ENCODE results near the gene RTEL1.

Gene RTEL1

GRCh38 chr20:63695424-63696305 is 37.6 kb downstream of the RTEL1 start:
- Histone ChIP-seq H3K9me3 (ENCODE audit: control insufficient read depth, low read length) (no peaks in the 10 kb centered on the region), H3K4me1 (ENCODE audit: control insufficient read depth, insufficient read depth, low read length) (peaks cover 39% of the 10 kb centered on the region), H3K4me3 (ENCODE audit: low read length) (no peak overlapping the region), H3K27me3 (replicated peaks; ENCODE audit: control insufficient read depth, insufficient read depth, low read length) (no peaks in the 10 kb centered on the region), H3K9ac (ENCODE audit: low read length) (peak overlapping the region; percentile 34), H3K36me3 (ENCODE audit: control insufficient read depth, insufficient read depth, low read length, severe bottlenecking) (no peaks in the 10 kb centered on the region)
- no peak for DNase-seq (ENCODE audit: low read depth)

- H3K9ac ChIP-seq (ENCODE audit: low read length): peak overlapping the region; percentile 34
- H3K27me3 ChIP-seq (replicated peaks; ENCODE audit: control insufficient read depth, insufficient read depth, low read length): no peaks in the 10 kb centered on the region
- DNase-seq (ENCODE audit: low read depth): no peak
- no peak overlapping the region for H3K4me3 ChIP-seq (ENCODE audit: low read length)
- no peaks in the 10 kb centered on the region for H3K9me3 ChIP-seq (ENCODE audit: control insufficient read depth, low read length)
- no peaks in the 10 kb centered on the region for H3K36me3 ChIP-seq (ENCODE audit: control insufficient read depth, insufficient read depth, low read length, severe bottlenecking)
- peaks cover 39% of the 10 kb centered on the region for H3K4me1 ChIP-seq (ENCODE audit: control insufficient read depth, insufficient read depth, low read length)
Observed at GRCh38 chr20:63696306-63696627, 38.2 kb downstream of the RTEL1 start.

GRCh38 chr20:63696628-63697356 is 38.7 kb downstream of the RTEL1 start, which contains the start of gene TNFRSF6B:
Gene TNFRSF6B (plus strand): TSS chr20:63696652. CDS start chr20:63696768, 116 bp downstream.
- Histone ChIP-seq H3K9ac (ENCODE audit: low read length) (peak within 1 kb of the TSS; percentile 83), H3K36me3 (ENCODE audit: control insufficient read depth, insufficient read depth, low read length, severe bottlenecking) (no peaks in the 10 kb centered on the region), H3K9me3 (ENCODE audit: control insufficient read depth, low read length) (no peaks in the 10 kb centered on the region), H3K4me3 (ENCODE audit: low read length) (no peak within 1 kb of the TSS), H3K27me3 (replicated peaks; ENCODE audit: control insufficient read depth, insufficient read depth, low read length) (no peaks in the 10 kb centered on the region), H3K4me1 (ENCODE audit: control insufficient read depth, insufficient read depth, low read length) (peaks cover 39% of the 10 kb centered on the region)
- DNase-seq (ENCODE audit: low read depth): no peak

DNA sequence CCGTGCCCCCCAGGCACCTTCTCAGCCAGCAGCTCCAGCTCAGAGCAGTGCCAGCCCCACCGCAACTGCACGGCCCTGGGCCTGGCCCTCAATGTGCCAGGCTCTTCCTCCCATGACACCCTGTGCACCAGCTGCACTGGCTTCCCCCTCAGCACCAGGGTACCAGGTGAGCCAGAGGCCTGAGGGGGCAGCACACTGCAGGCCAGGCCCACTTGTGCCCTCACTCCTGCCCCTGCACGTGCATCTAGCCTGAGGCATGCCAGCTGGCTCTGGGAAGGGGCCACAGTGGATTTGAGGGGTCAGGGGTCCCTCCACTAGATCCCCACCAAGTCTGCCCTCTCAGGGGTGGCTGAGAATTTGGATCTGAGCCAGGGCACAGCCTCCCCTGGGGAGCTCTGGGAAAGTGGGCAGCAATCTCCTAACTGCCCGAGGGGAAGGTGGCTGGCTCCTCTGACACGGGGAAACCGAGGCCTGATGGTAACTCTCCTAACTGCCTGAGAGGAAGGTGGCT is 39.3 kb downstream of the RTEL1 start:
- H3K4me1 ChIP-seq (ENCODE audit: control insufficient read depth, insufficient read depth, low read length): peaks cover 39% of the 10 kb centered on the region

GRCh38 chr20:63697868-63698545 is 39.9 kb downstream of the RTEL1 start:
- Histone ChIP-seq H3K4me1 (ENCODE audit: control insufficient read depth, insufficient read depth, low read length) (peaks cover 39% of the 10 kb centered on the region), H3K36me3 (ENCODE audit: control insufficient read depth, insufficient read depth, low read length, severe bottlenecking) (no peaks in the 10 kb centered on the region), H3K27me3 (replicated peaks; ENCODE audit: control insufficient read depth, insufficient read depth, low read length) (no peaks in the 10 kb centered on the region), H3K9ac (ENCODE audit: low read length) (peak overlapping the region; percentile 83), H3K4me3 (ENCODE audit: low read length) (no peak overlapping the region), H3K9me3 (ENCODE audit: control insufficient read depth, low read length) (no peaks in the 10 kb centered on the region)
- no peak for DNase-seq (ENCODE audit: low read depth)

More for the DNA sequence above, 39.3 kb downstream of the RTEL1 start:
- no peak for DNase-seq (ENCODE audit: low read depth)
- Histone ChIP-seq H3K36me3 (ENCODE audit: control insufficient read depth, insufficient read depth, low read length, severe bottlenecking) (no peaks in the 10 kb centered on the region), H3K27me3 (replicated peaks; ENCODE audit: control insufficient read depth, insufficient read depth, low read length) (no peaks in the 10 kb centered on the region), H3K9me3 (ENCODE audit: control insufficient read depth, low read length) (no peaks in the 10 kb centered on the region), H3K4me3 (ENCODE audit: low read length) (no peak overlapping the region), H3K9ac (ENCODE audit: low read length) (peak overlapping the region; percentile 83)

- DNase-seq (ENCODE audit: low read depth): peak; percentile 81
- Histone ChIP-seq H3K9ac (ENCODE audit: low read length) (peak overlapping the region; percentile 83), H3K9me3 (ENCODE audit: control insufficient read depth, low read length) (no peaks in the 10 kb centered on the region), H3K4me1 (ENCODE audit: control insufficient read depth, insufficient read depth, low read length) (peaks cover 39% of the 10 kb centered on the region), H3K36me3 (ENCODE audit: control insufficient read depth, insufficient read depth, low read length, severe bottlenecking) (peaks cover 5% of the 10 kb centered on the region), H3K27me3 (replicated peaks; ENCODE audit: control insufficient read depth, insufficient read depth, low read length) (no peaks in the 10 kb centered on the region), H3K4me3 (ENCODE audit: low read length) (no peak overlapping the region)
Observed at GRCh38 chr20:63698739-63699465, 40.8 kb downstream of the RTEL1 start.

- DNase-seq (ENCODE audit: low read depth): no peak
- peak overlapping the region; percentile 83 for H3K9ac ChIP-seq (ENCODE audit: low read length)
- peaks cover 12% of the 10 kb centered on the region for H3K36me3 ChIP-seq (ENCODE audit: control insufficient read depth, insufficient read depth, low read length, severe bottlenecking)
- no peaks in the 10 kb centered on the region for H3K9me3 ChIP-seq (ENCODE audit: control insufficient read depth, low read length)
- no peak overlapping the region for H3K4me3 ChIP-seq (ENCODE audit: low read length)
- no peaks in the 10 kb centered on the region for H3K27me3 ChIP-seq (replicated peaks; ENCODE audit: control insufficient read depth, insufficient read depth, low read length)
- H3K4me1 ChIP-seq (ENCODE audit: control insufficient read depth, insufficient read depth, low read length): peaks cover 39% of the 10 kb centered on the region
Observed at GRCh38 chr20:63699466-63700198, 41.5 kb downstream of the RTEL1 start.

DNA sequence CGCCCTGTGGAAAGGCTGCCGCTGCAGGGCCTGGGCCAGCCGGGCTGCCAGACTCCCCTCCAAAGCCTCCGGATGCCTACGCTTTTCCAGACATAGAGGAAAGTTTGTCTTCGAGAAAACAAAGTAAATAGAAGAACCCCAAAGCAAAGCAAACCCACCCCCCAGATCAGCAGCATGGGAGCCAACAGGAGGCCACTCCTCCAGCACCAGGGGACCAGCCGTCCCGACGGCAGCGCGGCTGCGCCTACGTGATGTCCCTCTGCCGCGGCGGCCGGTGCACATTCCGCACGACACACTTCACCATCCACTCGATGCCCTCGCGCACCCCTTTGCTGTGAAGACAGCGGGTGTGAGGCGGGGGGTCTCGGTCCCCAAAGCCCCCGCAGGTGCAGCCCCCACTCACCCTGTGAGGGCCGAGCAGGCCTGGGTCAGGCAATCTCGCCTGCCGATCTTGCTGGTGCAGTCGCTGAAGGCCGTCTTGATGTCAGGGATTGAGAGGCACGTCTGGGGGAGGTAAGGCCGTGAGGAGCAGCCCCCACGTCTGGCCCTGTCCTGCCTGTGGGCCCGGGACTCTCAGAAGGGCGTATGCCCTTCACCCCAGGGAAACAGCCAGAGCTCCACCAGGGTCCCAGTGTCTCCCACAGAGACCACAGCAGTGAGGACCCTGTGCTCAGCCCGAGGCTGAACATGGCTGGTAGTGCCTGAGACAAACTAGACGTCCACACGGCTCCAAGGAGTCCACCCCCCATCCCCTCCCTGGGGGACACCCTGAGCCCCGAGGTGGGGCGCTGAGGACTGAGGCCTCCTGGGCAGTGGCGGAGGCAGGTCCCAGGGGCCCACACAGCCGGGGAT is 42.3 kb downstream of the RTEL1 start:
- H3K36me3 ChIP-seq (ENCODE audit: control insufficient read depth, insufficient read depth, low read length, severe bottlenecking): peaks cover 20% of the 10 kb centered on the region
- H3K4me3 ChIP-seq (ENCODE audit: low read length): no peak overlapping the region
- DNase-seq (ENCODE audit: low read depth): no peak
- no peaks in the 10 kb centered on the region for H3K9me3 ChIP-seq (ENCODE audit: control insufficient read depth, low read length)
- no peak overlapping the region for H3K9ac ChIP-seq (ENCODE audit: low read length)
- H3K27me3 ChIP-seq (replicated peaks; ENCODE audit: control insufficient read depth, insufficient read depth, low read length): no peaks in the 10 kb centered on the region
- H3K4me1 ChIP-seq (ENCODE audit: control insufficient read depth, insufficient read depth, low read length): peaks cover 38% of the 10 kb centered on the region

DNA sequence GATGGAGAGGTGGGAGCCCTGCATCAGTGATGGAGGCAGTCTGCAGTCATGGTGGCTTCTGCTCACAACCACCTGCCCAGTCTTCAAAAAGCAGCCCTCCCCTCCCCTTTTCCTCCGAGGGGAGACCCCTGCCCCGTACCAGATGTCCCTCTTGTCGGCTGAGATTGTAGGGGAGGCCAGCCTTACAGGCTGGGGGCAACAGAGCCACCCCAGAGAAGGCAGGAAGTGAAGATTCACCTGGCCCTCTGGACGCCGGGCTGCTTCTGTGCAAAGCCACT is 42.9 kb downstream of the RTEL1 start:
- H3K36me3 ChIP-seq (ENCODE audit: control insufficient read depth, insufficient read depth, low read length, severe bottlenecking): peaks cover 25% of the 10 kb centered on the region
- no peaks in the 10 kb centered on the region for H3K27me3 ChIP-seq (replicated peaks; ENCODE audit: control insufficient read depth, insufficient read depth, low read length)
- DNase-seq (ENCODE audit: low read depth): no peak
- H3K4me3 ChIP-seq (ENCODE audit: low read length): no peak overlapping the region
- no peak overlapping the region for H3K9ac ChIP-seq (ENCODE audit: low read length)
- H3K9me3 ChIP-seq (ENCODE audit: control insufficient read depth, low read length): no peaks in the 10 kb centered on the region
- H3K4me1 ChIP-seq (ENCODE audit: control insufficient read depth, insufficient read depth, low read length): peaks cover 36% of the 10 kb centered on the region

Data from adipocyte (in vitro differentiated cells).